Transverse colon (tissue), 4 donors: ENCODE results near the gene ATP1A3. TPM values are rescaled to one million over a fixed set of nuclear protein-coding genes. Genes with fewer than 3 reads are reported as not detected.
A peak's percentile ranks its signal among the peaks of the same experiment; 100 is the strongest.
"Not testable (repeated sequence)": the region's sequence is repeated elsewhere in the genome, so short reads cannot be mapped to it uniquely, and the experiment has no call there.

Source experiments
- DNase-seq: peaks from one replicate; pipeline ENCODE4 v3.0.0-alpha.2; 2019
- H3K27ac ChIP-seq, 4 donors: fragments of 200-600 bp; sonication (generic); 2 replicates each; pipeline ENCODE4 v1.5.1; 2016 to 2018; ENCODE audit warnings: inconsistent platforms in 4 of 4
- H3K27me3 ChIP-seq: fragments of 200-600 bp; sonication (generic); 2 replicates; pipeline ENCODE4 v1.5.1; 2017; ENCODE audit warnings: inconsistent platforms
- H3K36me3 ChIP-seq, 4 donors: fragments of 200-600 bp; sonication (generic); 2 replicates each; pipeline ENCODE4 v1.5.1; 2017 to 2019; ENCODE audit warnings: inconsistent platforms in 4 of 4
- H3K4me1 ChIP-seq, 4 donors: fragments of 200-600 bp; sonication (generic); 2 replicates each; pipeline ENCODE4 v1.5.1; 2017 to 2020; ENCODE audit warnings: inconsistent platforms in 4 of 4
- H3K4me3 ChIP-seq, 4 donors: fragments of 200-600 bp; sonication (generic); 1 replicate in 1 of 4; 2 replicates in 3 of 4; pipeline versions ENCODE4 v1.5.1 to v1.6.1; 2017 to 2019; ENCODE audit warnings: inconsistent platforms in 4 of 4
- H3K9me3 ChIP-seq, 2 donors: fragments of 200-600 bp; sonication (generic); 2 replicates each; pipeline ENCODE4 v1.5.1; 2017 to 2019; ENCODE audit warnings: inconsistent platforms in 2 of 2
- CTCF ChIP-seq, 5 experiments: fragments of 200-600 bp in 3 of 5; fragments of 450-650 bp in 2 of 5; sonication (generic) in 3 of 5; IDR thresholded peaks; 1 replicate in 2 of 5; 2 replicates in 3 of 5; pipeline ENCODE4 v1.5.1; 2016 to 2017; ENCODE audit warnings: antibody characterized with exemption in 5 of 5, inconsistent platforms in 3 of 5, mild to moderate bottlenecking in 2 of 5, moderate library complexity in 1 of 5
- EP300 ChIP-seq: sonication (generic); formaldehyde crosslinking; IDR thresholded peaks from one replicate; pipeline ENCODE4 v1.6.1; 2017; ENCODE audit warnings: antibody characterized with exemption, low read depth
- POLR2A ChIP-seq: fragments of 450-650 bp; IDR thresholded peaks from one replicate; pipeline ENCODE4 v1.6.1; 2016; ENCODE audit warnings: antibody characterized with exemption, mild to moderate bottlenecking, moderate library complexity
- POLR2AphosphoS5 ChIP-seq, 3 donors: sonication (generic); formaldehyde crosslinking; IDR thresholded peaks; one replicate each; pipeline ENCODE4 v1.6.1; 2016; ENCODE audit warnings: antibody characterized with exemption in 3 of 3
- WGBS, 2 donors: methylation state at CpG; one replicate each; pipeline ENCODE4 v1.1.5; 2018; ENCODE audit warnings: low coverage in 1 of 2; 5-methylcytosine and 5-hydroxymethylcytosine counted together
- in situ Hi-C, 4 donors: fragments of 200-750 bp; cut with MboI; loops; one replicate each; pipeline versions ENCODE4 v1.15.0 to v1.15.1; 2017; ENCODE audit warnings: low sequenced_read_pairs in 3 of 4, low pct_ligation_motif_present in 1 of 4, low pct_unique_long_range_greater_than_20kb in 1 of 4
- intact Hi-C: fragments of 100-400 bp; cut with DNase I; formaldehyde crosslinking; loops from one replicate; pipeline ENCODE4 v1.15.1; 2023; ENCODE audit warnings: low total_unique reads
- total RNA-seq, 4 donors: library from RNA; depleted of rRNA; stranded (reverse); fragments of >200 nt; gene quantifications; one replicate each; pipeline ENCODE4 v1.1.0, GENCODE V29; 2016

Gene ATP1A3
- total RNA-seq, 4 donors from 2014 or later: 0.20 to 1.1 (median 1.1) TPM; not detected in 1

DNA sequence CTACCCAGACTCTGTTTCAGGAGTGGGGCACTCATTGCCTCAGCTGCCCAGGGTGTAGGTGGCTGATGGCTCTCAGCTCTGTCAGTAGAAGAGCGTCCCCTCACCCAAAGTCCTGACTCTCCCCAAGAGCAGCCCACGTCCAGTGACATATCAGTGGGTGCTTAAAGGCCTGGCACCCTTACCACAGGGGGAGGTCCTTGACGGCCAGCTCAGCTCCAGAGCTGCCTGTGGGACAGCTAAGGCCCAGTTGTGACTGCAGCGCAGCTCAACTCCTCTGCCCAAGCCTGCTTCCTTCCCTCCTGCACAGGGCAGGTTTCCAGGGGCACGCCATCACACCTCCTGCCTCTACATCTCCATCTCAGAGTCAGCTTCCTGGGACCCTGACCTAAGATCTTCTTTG is 43.6 kb upstream of the ATP1A3 start:
- Histone ChIP-seq H3K27ac (no peak overlapping the region), H3K9me3 (no peaks in the 10 kb centered on the region), H3K36me3 (no peaks in the 10 kb centered on the region), H3K27me3 (no peaks in the 10 kb centered on the region), H3K4me3 (no peak overlapping the region), H3K4me1 (no peaks in the 10 kb centered on the region)
- intact Hi-C loops (no loop called here), in situ Hi-C loops (no loop called here)
- WGBS, 2 donors: 83% methylated on average over 5 of the region's 5 CpGs; no CpG with 5 or more reads in 1 of the 2 donors
- no peak for DNase-seq
- TF ChIP-seq CTCF (IDR thresholded peaks at IDR 0.05) (no peak), EP300 (no peak), POLR2AphosphoS5 (IDR thresholded peaks at IDR 0.05) (no peak), POLR2A (no peak)

DNA sequence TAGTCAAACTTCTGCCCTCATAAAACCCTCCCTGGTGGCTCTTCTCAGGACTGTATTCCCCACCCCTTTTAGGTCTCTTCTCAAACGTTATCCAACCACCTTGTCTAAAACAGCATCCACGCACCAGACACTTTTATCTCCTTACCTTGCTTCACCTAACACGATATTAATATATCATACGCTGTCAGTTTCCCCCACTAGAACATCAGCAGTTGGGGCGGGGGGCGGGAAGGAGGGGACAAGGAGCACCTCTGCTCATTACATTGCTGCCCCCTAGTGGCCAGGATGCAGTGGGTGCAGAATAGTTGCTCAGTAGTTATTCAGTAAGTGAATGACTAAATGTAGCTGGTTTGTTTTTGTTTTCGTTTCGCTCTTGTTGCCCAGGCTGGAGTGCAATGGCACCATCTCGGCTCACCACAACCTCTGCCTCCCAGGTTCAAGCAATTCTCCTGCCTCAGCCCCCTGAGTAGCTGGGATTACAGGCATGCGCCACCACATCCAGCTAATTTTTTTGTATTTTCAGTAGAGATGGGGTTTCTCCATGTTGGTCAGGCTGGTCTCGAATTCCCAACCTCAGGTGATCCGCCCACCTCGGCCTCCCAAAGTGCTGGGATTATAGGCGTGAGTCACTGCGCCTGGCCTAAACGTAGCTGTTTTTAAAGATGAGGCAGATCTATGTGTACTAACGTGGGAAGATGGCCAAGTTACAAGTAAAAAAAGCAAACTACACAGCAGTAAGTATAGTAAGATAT is 40.8 kb upstream of the ATP1A3 start:
- H3K27ac ChIP-seq, H3K36me3 ChIP-seq, H3K9me3 ChIP-seq, H3K27me3 ChIP-seq, in situ Hi-C loops, H3K4me1 ChIP-seq, H3K4me3 ChIP-seq, intact Hi-C loops: not testable (repeated sequence)
- 8 to 28% methylated on average over 4 to 17 of the region's 17 CpGs for WGBS, 2 donors
- DNase-seq: peak; percentile 53
- TF ChIP-seq CTCF (IDR thresholded peaks at IDR 0.05): peak; percentile 73 to 88 (median 81)

DNA sequence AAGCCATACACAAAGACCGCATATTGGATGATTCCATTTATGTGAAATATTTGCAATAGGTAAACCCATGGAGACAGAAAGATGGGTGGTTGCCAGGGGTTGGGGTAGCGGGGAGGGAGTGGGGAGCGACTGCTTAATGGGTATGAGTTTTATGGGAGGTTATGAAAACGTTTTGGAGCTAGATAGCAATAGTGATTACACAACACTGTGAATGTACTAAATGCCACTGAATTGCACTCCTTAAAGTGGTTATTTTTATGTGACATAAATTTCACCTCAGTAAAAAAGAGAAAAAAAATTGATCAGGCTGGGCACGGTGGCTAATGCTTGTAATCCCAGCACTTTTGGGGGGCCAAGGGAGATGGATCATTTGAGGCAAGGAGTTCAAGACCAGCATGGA is 39.4 kb upstream of the ATP1A3 start:
- in situ Hi-C loops (no loop called here), intact Hi-C loops (no loop called here)
- TF ChIP-seq CTCF (IDR thresholded peaks at IDR 0.05) (no peak), EP300 (no peak)
- no peak for DNase-seq
- Histone ChIP-seq H3K27ac (no peak overlapping the region), H3K4me3 (no peak overlapping the region), H3K27me3 (no peaks in the 10 kb centered on the region), H3K4me1 (no peaks in the 10 kb centered on the region), H3K36me3 (no peaks in the 10 kb centered on the region), H3K9me3 (no peaks in the 10 kb centered on the region)
- WGBS, 2 donors: 46% methylated on average over 4 to 5 of the region's 5 CpGs

- in situ Hi-C loops (no loop called here), intact Hi-C loops (no loop called here)
- no peak overlapping the region for H3K27ac ChIP-seq
- H3K36me3 ChIP-seq: no peaks in the 10 kb centered on the region
- WGBS, 2 donors: 49% methylated on average over 5 of the region's 5 CpGs; no CpG with 5 or more reads in 1 of the 2 donors
- no peaks in the 10 kb centered on the region for H3K9me3 ChIP-seq
- TF ChIP-seq POLR2AphosphoS5 (IDR thresholded peaks at IDR 0.05) (no peak), EP300 (no peak), CTCF (IDR thresholded peaks at IDR 0.05) (no peak), POLR2A (no peak)
- H3K27me3 ChIP-seq: no peaks in the 10 kb centered on the region
- no peaks in the 10 kb centered on the region for H3K4me1 ChIP-seq
- H3K4me3 ChIP-seq: no peak overlapping the region
- no peak for DNase-seq
Observed at GRCh38 chr19:42032431-42032830, 38.4 kb upstream of the ATP1A3 start.
